GM19043 (cell line): ENCODE results near the gene CD58.

Experiments
- ATAC-seq: cut with Tn5 transposase; IDR thresholded peaks from one replicate; pipeline ENCODE4 v1.9.1; 2021; ENCODE audit warnings: low read depth; ENCODE audit not compliant: unreplicated experiment

Gene CD58

GRCh38 chr1:116478621-116479020, 92.2 kb downstream of the CD58 start:
- ATAC-seq = no peak

GRCh38 chr1:116477429-116477828, 93.4 kb downstream of the CD58 start:
- no peak for ATAC-seq

GRCh38 chr1:116476321-116476720, 94.5 kb downstream of the CD58 start:
- ATAC-seq = no peak

- ATAC-seq = no peak
These were observed 95.0 kb downstream of the CD58 start for GRCh38 chr1:116475850-116476218.

- no peak for ATAC-seq
These were observed 95.6 kb downstream of the CD58 start for GRCh38 chr1:116474921-116475849.

- ATAC-seq = no peak
These were observed 98.3 kb downstream of the CD58 start for GRCh38 chr1:116472431-116472961.

GRCh38 chr1:116471241-116471640, 99.6 kb downstream of the CD58 start:
- no peak for ATAC-seq

GRCh38 chr1:116470671-116471070, 100.2 kb downstream of the CD58 start:
- ATAC-seq = no peak

GRCh38 chr1:116466810-116467557, 103.8 kb downstream of the CD58 start:
- no peak for ATAC-seq

- no peak for ATAC-seq
These were observed 104.8 kb downstream of the CD58 start for GRCh38 chr1:116465845-116466685.

- no peak for ATAC-seq
These were observed 105.4 kb downstream of the CD58 start for GRCh38 chr1:116465477-116465844.
